GM12878 (cell line): Measurements from ENCODE around the gene ENOX1. TPM values are rescaled to one million over a fixed set of nuclear protein-coding genes. Genes with fewer than 3 reads are reported as not detected.

Experiments
- ATAC-seq: fragments of 200-7000 bp; cut with Tn5 transposase; 3 replicates; pipeline ENCODE4 v1.9.1; 2020; ENCODE audit warnings: mild to moderate bottlenecking, moderate library complexity
- BruUV-seq: library from RNA; stranded (reverse); fragments of 400-500 nt; replicated peaks from 2 replicates; lab custom pipeline; 2021; lab: Mats Ljungman, UMichigan
- CTCF ChIA-PET: fragments of 300-600 bp; sonication (Branson Sonifier 250); formaldehyde crosslinking; extraction: SDS; loops from one replicate; lab custom pipeline; 2021; ENCODE audit warnings: inconsistent platforms; lab: Yijun Ruan, JAX
- POLR2A ChIA-PET: fragments of 350-600 bp; formaldehyde crosslinking; extraction: SDS; loops from one replicate; lab custom pipeline; 2021; ENCODE audit warnings: inconsistent platforms; lab: Charles Lee
- RAD21 ChIA-PET: fragments of 300-600 bp; sonication (Branson Sonifier 250); formaldehyde crosslinking; loops from one replicate; lab custom pipeline; 2023; ENCODE audit warnings: antibody characterized with exemption; ENCODE audit not compliant: unreplicated experiment; lab: Charles Lee
- SMC1A ChIA-PET: fragments of 300-600 bp; sonication (Branson Sonifier 250); formaldehyde crosslinking; loops from one replicate; lab custom pipeline; 2023; ENCODE audit not compliant: unreplicated experiment, uncharacterized antibody; lab: Charles Lee
- DNase-seq: peaks from one replicate; pipeline ENCODE4 v3.0.0-alpha.2; 2011; ENCODE audit warnings: low read depth, low spot score
- FAIRE-seq: peaks from 3 replicates; lab custom pipeline; 2011; peaks lifted over from hg19 to GRCh38; lab: Jason Lieb, UNC
- H2AFZ ChIP-seq: 2 replicates; pipeline ENCODE4 v1.6.0; 2011; ENCODE audit warnings: low read depth, low read length, control low read depth; ENCODE audit not compliant: control insufficient read depth
- H3K27ac ChIP-seq: 2 replicates; pipeline ENCODE4 v1.5.1; 2011; ENCODE audit warnings: control low read depth; ENCODE audit not compliant: control insufficient read depth, insufficient read depth
- H3K27me3 ChIP-seq, 2 experiments: replicated peaks in 1 of 2; 2 replicates each; pipeline versions ENCODE4 v1.6.0 to v1.6.1; 2011; ENCODE audit warnings: low read length in 1 of 2; ENCODE audit not compliant: control insufficient read depth in 2 of 2, insufficient read depth in 2 of 2
- H3K36me3 ChIP-seq, 2 experiments: 2 replicates each; pipeline ENCODE4 v1.5.1; 2011; ENCODE audit warnings: low read length in 1 of 2; ENCODE audit not compliant: control insufficient read depth in 2 of 2, insufficient read depth in 2 of 2
- H3K4me1 ChIP-seq: 2 replicates; pipeline ENCODE4 v1.6.1; 2011; ENCODE audit warnings: mild to moderate bottlenecking, low read length, moderate library complexity, mixed read lengths; ENCODE audit not compliant: control insufficient read depth, insufficient read depth
- H3K4me2 ChIP-seq: 2 replicates; pipeline ENCODE4 v1.6.0; 2011; ENCODE audit warnings: control low read depth; ENCODE audit not compliant: control insufficient read depth, insufficient read depth
- H3K4me3 ChIP-seq: fragments of 200-600 bp; sonication (generic); 2 replicates; pipeline ENCODE4 v1.5.1; 2016
- H3K79me2 ChIP-seq: 2 replicates; pipeline ENCODE4 v1.6.0; 2011; ENCODE audit warnings: low read length; ENCODE audit not compliant: control insufficient read depth, insufficient read depth
- H3K9ac ChIP-seq: 2 replicates; pipeline ENCODE4 v1.8.0; 2011; ENCODE audit warnings: low read length, control low read depth, mixed read lengths; ENCODE audit not compliant: control insufficient read depth, insufficient read depth
- H3K9me3 ChIP-seq: replicated peaks from 3 replicates; pipeline ENCODE4 v1.5.1; 2011; ENCODE audit warnings: mild to moderate bottlenecking, low read length; ENCODE audit not compliant: control insufficient read depth, insufficient read depth
- H4K20me1 ChIP-seq: 2 replicates; pipeline ENCODE4 v1.6.0; 2011; ENCODE audit not compliant: control insufficient read depth, insufficient read depth
- CEBPB ChIP-seq, 2 experiments: fragments of 150-350 bp in 1 of 2; IDR thresholded peaks; 2 replicates each; pipeline ENCODE4 v1.6.1; 2012 to 2014; ENCODE audit warnings: low read depth in 2 of 2, low read length in 2 of 2, borderline replicate concordance in 1 of 2, inconsistent platforms in 1 of 2
- ETV6 ChIP-seq, 2 experiments: fragments of 450-650 bp in 1 of 2; IDR thresholded peaks in 1 of 2; conservative IDR thresholded peaks in 1 of 2; 2 replicates each; pipeline ENCODE4 v1.6.1; 2014; ENCODE audit warnings: antibody characterized with exemption in 1 of 2, borderline replicate concordance in 1 of 2, low read depth in 1 of 2, mild to moderate bottlenecking in 1 of 2, moderate library complexity in 1 of 2
- IKZF2 ChIP-seq, 2 experiments: fragments of 450-650 bp; IDR thresholded peaks; 2 replicates each; pipeline ENCODE4 v1.6.1; 2017; ENCODE audit warnings: mild to moderate bottlenecking in 2 of 2, moderate library complexity in 2 of 2
- IRF4 ChIP-seq: IDR thresholded peaks from 2 replicates; pipeline ENCODE4 v1.6.1; 2011; ENCODE audit warnings: low read depth, low read length
- SMAD1 ChIP-seq: fragments of 450-650 bp; IDR thresholded peaks from 2 replicates; pipeline ENCODE4 v1.6.1; 2018; ENCODE audit warnings: mild to moderate bottlenecking, low read depth; ENCODE audit not compliant: partially characterized antibody
- SPI1 ChIP-seq: IDR thresholded peaks from 2 replicates; pipeline ENCODE4 v1.6.1; 2011; ENCODE audit warnings: low read depth, mild to moderate bottlenecking, low read length, moderate library complexity, borderline replicate concordance; ENCODE audit not compliant: insufficient read depth
- TCF7 ChIP-seq: IDR thresholded peaks from 2 replicates; pipeline ENCODE4 v1.6.1; 2014; ENCODE audit warnings: antibody characterized with exemption, borderline replicate concordance
- WGBS: methylation state at CpG from one replicate; pipeline ENCODE4 v1.1.6; 2016; ENCODE audit warnings: low lambda C conversion rate; ENCODE audit not compliant: insufficient replicate concordance, insufficient coverage; ENCODE audit errors: missing lambda C conversion rate; 5-methylcytosine and 5-hydroxymethylcytosine counted together
- in situ Hi-C: fragments of 300-500 bp; cut with MboI; formaldehyde crosslinking; loops from 9 replicates; pipeline ENCODE4 v1.14.3; 2018; ENCODE audit warnings: mixed read lengths
- intact Hi-C: fragments of 100-400 bp; cut with micrococcal nuclease; formaldehyde crosslinking; loops from one replicate; pipeline ENCODE4 v1.14.2; 2022; ENCODE audit not compliant: unreplicated experiment
- polyA plus RNA-seq, 11 experiments: library from polyadenylated mRNA; depleted of rRNA in 4 of 11; unstranded in 6 of 11; stranded (reverse) in 5 of 11; fragments of >200 nt; fragmentation: Nextera tagmentation in 4 of 11; fragmentation: Illumina TruSeq in 1 of 11; extraction: Ambion mirVana in 4 of 11; extraction: Trizol in 1 of 11; gene quantifications; 1 replicate in 1 of 11; 2 replicates in 10 of 11; pipeline versions ENCODE4 v1.2.1 to v1.2.3, GENCODE V29; 2011 to 2016; ENCODE audit warnings: inconsistent platforms in 2 of 11, missing spikeins in 2 of 11, low read depth in 1 of 11
- total RNA-seq, 4 experiments: library from RNA; depleted of rRNA in 3 of 4; stranded (reverse); fragments of >200 nt in 3 of 4; fragmentation: Illumina TruSeq in 1 of 4; extraction: Trizol in 1 of 4; gene quantifications; 2 replicates each; pipeline versions ENCODE4 v1.2.1 to v1.2.3, GENCODE V29; 2013 to 2021

ENOX1 gene
- total and polyA plus RNA-seq, 10 of the 15 experiments (the other 5 are each of a cell fraction or from before 2014, with no cell fraction given), result 0.11 to 0.26 (median 0.15) TPM

DNA sequence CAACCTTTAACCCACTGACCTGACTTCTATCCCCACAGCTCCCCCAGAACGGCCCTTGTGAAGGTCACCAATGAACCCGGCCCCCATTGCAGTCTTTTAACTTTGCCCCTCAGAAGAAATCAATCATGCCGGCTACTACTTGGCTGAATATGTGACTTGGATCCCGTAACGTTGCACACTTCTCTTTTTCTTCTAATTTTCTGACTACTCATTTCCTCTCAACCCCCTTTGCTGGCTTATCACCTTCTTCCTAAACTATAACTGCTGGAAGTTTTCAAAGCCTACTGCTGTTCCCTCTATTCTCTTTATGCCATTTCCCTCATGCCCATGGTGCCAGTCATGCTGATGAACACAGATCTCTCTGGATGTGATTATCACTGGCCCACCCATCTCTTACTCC is 395.7 kb downstream of the ENOX1 start:
- DNase-seq (no peak), FAIRE-seq (no peak), ATAC-seq (peak; percentile 44; the same call in 2 of the 3 replicates)
- ChIA-PET POLR2A (no interaction called here), SMC1A (no interaction called here), CTCF (no interaction called here), RAD21 (interaction anchor here (0.6 kb wide), 1 partner anchor 45 kb away, joined by 3 read pairs; no protein-coding TSS in a partner anchor)
- intact Hi-C loops (no loop called here), in situ Hi-C loops (no loop called here)
- Histone ChIP-seq H3K4me3 (no peak overlapping the region), H4K20me1 (no peaks in the 10 kb centered on the region), H3K36me3 (no peaks in the 10 kb centered on the region), H3K4me2 (peak overlapping the region; percentile 13; the same call in 1 of the 2 replicates), H3K9ac (no peak overlapping the region), H3K27me3 (no peaks in the 10 kb centered on the region), H3K4me1 (peaks cover 12% of the 10 kb centered on the region), H3K9me3 (no peaks in the 10 kb centered on the region), H3K27ac (no peak overlapping the region), H2AFZ (no peak overlapping the region), H3K79me2 (no peaks in the 10 kb centered on the region)
- WGBS, result 49% methylated on average over 5 of the region's 5 CpGs
- BruUV-seq, result no TSS peak
- TF ChIP-seq SMAD1 (no peak), SPI1 (peak; percentile 19; the same call in 1 of the 2 replicates)

DNA sequence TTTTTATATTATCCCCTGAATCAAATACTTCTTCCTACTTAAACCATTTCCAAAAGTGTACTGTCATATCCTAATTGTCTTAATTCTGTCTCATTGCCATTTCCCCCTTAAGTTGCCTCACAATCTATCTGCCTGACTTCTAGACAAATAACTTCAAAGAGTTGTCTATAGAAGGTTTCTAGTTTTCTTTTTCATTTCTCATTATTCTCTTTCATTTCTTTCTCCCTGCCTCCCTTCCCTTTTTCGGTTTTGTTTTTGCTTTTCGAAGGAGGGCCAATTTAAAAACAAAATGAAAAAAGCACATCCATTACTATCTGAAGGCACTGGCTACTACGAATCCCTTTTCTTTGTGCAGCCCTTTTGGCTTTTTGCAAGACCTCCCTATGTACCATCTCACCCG is 396.2 kb downstream of the ENOX1 start:
- ChIA-PET CTCF (no interaction called here), POLR2A (no interaction called here), RAD21 (no interaction called here), SMC1A (no interaction called here)
- ATAC-seq (peak; percentile 72), DNase-seq (no peak), FAIRE-seq (no peak)
- Histone ChIP-seq H3K4me2 (peak overlapping the region; percentile 54; the same call in 1 of the 2 replicates), H4K20me1 (no peaks in the 10 kb centered on the region), H3K27ac (no peak overlapping the region), H3K79me2 (no peaks in the 10 kb centered on the region), H3K4me1 (peaks cover 12% of the 10 kb centered on the region), H3K36me3 (no peaks in the 10 kb centered on the region), H3K27me3 (no peaks in the 10 kb centered on the region), H3K4me3 (no peak overlapping the region), H3K9me3 (no peaks in the 10 kb centered on the region), H2AFZ (no peak overlapping the region), H3K9ac (no peak overlapping the region)
- in situ Hi-C loops (no loop called here), intact Hi-C loops (no loop called here)
- TF ChIP-seq ETV6 (conservative IDR thresholded peaks at IDR 0.05 in 1 of 2, IDR thresholded peaks at IDR 0.05 in 1 of 2; ENCODE audit: borderline replicate concordance in 1 of 2, low read depth in 1 of 2), result peak in 1 of 2 experiments; percentile 30; a peak in 1 of 4 replicates
- no peak for TF ChIP-seq IRF4
- TF ChIP-seq IKZF2 (IDR thresholded peaks at IDR 0.05), result peak in 1 of 2 experiments; percentile 23; a peak in 1 of 4 replicates
- TF ChIP-seq TCF7, result 0 out of 2 replicates have a peak, but pooled peaks have one; percentile 16
- TF ChIP-seq CEBPB (IDR thresholded peaks at IDR 0.05; ENCODE audit: borderline replicate concordance in 1 of 2, low read depth in 2 of 2, low read length in 2 of 2), result no peak
- no TSS peak for BruUV-seq
- WGBS, result 1% methylated on average over 4 of the region's 4 CpGs
